GM13976 (cell line): ENCODE results near the gene ZPR1.

ENCODE experiments used
- DNase-seq: peaks from one replicate; pipeline ENCODE4 v3.0.0; 2012; ENCODE audit warnings: low spot score
- in situ Hi-C: fragments of 300-500 bp; cut with MboI; formaldehyde crosslinking; loops from one replicate; pipeline ENCODE4 v1.12.0; 2022; ENCODE audit warnings: low sequenced_read_pairs, mixed read lengths, inconsistent platforms; ENCODE audit not compliant: unreplicated experiment
- TF ChIP-seq, protein P1 (sequence below): IDR thresholded peaks from 2 replicates; pipeline ENCODE4 v1.5.1; 2012; ENCODE audit warnings: borderline replicate concordance, mild to moderate bottlenecking; ENCODE audit not compliant: insufficient read depth; ENCODE audit errors: extremely low read depth, missing control alignments, control extremely low read depth

The ZPR1 gene

DNA sequence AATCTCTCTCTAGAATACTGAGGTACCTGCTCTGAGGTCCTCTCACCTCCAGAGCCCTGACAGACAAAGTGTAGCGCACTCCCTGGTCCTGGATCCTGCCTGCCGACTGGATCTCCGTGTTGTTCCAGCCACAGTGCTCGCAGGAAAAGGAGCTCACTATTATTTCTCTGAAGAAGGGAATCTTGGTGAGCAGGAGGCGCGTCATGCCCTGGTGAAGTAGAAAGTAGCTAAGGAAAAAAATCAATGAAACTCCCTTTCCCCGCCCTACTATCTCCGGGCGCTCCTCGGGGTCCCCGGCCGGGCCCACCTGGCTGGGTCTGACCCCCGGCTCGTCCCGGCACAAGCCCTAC, 412 bp downstream of the ZPR1 start:
- TF ChIP-seq, protein P1, sequence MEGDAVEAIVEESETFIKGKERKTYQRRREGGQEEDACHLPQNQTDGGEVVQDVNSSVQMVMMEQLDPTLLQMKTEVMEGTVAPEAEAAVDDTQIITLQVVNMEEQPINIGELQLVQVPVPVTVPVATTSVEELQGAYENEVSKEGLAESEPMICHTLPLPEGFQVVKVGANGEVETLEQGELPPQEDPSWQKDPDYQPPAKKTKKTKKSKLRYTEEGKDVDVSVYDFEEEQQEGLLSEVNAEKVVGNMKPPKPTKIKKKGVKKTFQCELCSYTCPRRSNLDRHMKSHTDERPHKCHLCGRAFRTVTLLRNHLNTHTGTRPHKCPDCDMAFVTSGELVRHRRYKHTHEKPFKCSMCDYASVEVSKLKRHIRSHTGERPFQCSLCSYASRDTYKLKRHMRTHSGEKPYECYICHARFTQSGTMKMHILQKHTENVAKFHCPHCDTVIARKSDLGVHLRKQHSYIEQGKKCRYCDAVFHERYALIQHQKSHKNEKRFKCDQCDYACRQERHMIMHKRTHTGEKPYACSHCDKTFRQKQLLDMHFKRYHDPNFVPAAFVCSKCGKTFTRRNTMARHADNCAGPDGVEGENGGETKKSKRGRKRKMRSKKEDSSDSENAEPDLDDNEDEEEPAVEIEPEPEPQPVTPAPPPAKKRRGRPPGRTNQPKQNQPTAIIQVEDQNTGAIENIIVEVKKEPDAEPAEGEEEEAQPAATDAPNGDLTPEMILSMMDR, result no peak
- DNase-seq, result no peak
- in situ Hi-C loops, result loop anchor here (25.0 kb wide), 1 partner anchor 325 kb away; no protein-coding TSS in a partner anchor

DNA sequence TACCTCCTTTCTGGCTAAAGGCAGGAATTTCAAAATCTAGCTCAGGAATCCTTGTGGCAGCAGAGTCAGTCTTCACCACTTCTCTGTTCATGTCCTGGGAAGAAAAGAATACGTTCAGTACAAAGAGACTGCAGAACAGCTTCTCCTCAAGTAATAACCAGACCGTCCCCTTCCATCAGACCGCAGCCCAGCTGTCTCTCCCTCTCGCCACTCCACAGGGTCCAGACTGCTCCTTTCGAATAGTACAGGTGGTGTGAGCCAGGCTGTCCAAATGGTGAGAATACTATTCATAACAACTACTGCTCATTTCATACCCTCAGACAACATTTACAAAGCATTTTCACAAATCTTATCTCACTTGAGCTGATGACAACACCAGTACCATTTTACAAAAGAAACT, 857 bp downstream of the ZPR1 start:
- in situ Hi-C loops, result loop anchor here (25.0 kb wide), 1 partner anchor 325 kb away; no protein-coding TSS in a partner anchor
- TF ChIP-seq, protein P1, result no peak
- DNase-seq, result no peak

DNA sequence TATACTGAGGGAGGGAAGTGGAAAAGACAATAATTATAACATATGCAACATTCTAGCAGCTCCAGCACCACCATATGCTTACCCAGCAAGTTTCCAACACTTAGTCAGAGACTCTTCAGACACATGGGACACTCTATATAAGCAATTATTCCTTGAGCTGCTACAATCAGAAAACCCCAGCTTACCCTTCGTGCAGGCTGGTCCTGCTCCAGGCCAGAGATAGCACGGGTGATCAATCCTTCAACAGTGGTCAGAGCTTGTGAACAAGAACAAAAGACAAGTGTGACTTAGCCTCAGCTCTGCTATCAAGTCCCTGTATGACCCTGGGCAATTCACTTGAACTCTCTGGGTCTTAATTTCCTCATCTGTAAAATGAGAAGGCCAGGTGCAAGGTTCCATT, 1.5 kb downstream of the ZPR1 start:
- in situ Hi-C loops, result loop anchor here (25.0 kb wide), 1 partner anchor 326 kb away; no protein-coding TSS in a partner anchor
- DNase-seq, result no peak
- TF ChIP-seq, protein P1, result no peak

DNA sequence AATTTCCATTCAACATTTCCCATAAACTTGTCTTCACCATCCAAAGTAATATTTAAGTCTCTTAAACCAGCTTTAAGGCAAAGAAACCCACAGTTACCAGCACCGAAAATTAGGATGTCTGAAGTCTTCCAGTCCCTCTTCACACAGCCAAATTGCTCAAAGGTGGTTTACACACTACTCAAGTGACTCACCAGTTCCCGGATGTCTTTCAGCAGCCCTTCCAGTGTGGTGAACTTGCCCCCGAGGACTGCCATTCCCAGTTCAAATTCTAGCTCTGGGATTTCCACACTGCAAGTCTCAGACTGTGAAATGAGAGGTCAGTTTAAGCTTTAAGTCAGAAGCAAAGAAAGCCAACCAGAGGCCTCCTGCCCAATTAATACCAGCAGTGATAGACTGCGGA, 5.1 kb downstream of the ZPR1 start:
- TF ChIP-seq, protein P1, result no peak
- peak; percentile 32 for DNase-seq
- in situ Hi-C loops, result loop anchor here (25.0 kb wide), 1 partner anchor 330 kb away; no protein-coding TSS in a partner anchor

DNA sequence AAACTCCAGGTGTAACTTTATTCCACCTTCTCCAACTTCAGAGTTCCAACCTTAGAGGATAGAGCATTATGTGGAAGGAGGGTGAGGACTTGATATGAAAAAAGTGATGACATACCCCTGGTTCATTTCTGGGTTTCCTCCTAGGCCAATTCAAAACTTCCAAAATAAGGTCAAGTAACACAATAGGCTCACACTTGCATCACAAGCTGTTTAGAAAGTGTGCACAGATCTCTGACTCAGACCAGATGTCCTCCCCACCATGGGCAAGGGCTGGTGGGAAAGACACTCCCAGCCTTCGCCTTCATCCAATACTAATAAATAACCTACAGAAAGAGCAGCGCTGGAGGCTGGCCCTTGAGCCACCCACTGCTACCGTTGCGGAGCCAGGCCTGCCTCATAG, 9.3 kb downstream of the ZPR1 start:
- in situ Hi-C loops, result loop anchor here (25.0 kb wide), 1 partner anchor 334 kb away; no protein-coding TSS in a partner anchor

DNA sequence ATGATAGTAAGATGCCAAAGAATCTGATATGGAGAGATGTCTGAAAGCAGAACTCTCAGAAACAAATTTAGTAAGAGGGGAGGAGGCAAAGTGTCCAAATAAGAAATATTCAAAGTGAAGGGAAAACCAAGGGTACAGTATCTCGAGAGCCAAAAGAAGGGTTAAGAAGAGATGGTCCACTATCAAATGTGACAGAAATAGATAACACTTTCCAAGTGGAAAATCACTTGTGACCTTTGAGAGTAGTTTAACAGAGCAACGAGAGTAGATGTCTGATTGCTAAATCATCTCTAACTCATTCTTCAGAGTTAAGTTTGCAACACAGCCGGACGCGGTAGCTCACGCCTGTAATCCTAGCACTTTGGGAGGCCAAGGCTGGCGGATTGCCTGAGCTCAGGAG, 10.8 kb downstream of the ZPR1 start:
- no peak for DNase-seq
- TF ChIP-seq, protein P1, result no peak
- in situ Hi-C loops, result loop anchor here (25.0 kb wide), 1 partner anchor 335 kb away; no protein-coding TSS in a partner anchor

More for the DNA sequence above, 9.3 kb downstream of the ZPR1 start:
- TF ChIP-seq, protein P1, result no peak
- no peak for DNase-seq
